Stimulated activated CD8-positive, alpha-beta memory T cell treated with anti-CD3 and anti-CD28 coated beads, Interleukin-4, amount 100 ng/mL, for 4 hours (primary cell): ENCODE data around the gene TMEM184C.

Source experiments
- DNase-seq, 2 donors: peaks; one replicate each; pipeline ENCODE4 v3.0.0-alpha.2; 2020; ENCODE audit warnings: low read depth in 2 of 2, low spot score in 1 of 2

TMEM184C gene

DNA sequence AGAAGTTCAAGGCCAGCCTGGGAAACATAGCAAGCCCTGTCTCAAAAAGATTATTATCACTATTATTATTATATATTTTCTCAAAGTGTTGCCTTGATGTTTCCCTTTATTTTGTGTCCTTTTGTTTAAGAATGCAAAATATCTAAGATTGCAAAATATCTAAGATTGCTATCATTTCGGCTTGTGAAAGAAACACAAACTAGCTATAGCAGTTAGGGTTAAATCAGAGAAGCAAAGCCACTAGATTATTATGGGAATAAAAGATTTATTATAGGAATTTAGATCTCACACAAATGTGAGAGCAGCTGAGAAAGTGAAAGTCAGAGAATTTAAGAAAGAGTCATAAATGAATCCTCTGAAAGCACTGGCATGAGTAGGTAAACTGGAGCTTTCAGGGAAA is 18.0 kb upstream of the TMEM184C start:
- DNase-seq = no peak

DNA sequence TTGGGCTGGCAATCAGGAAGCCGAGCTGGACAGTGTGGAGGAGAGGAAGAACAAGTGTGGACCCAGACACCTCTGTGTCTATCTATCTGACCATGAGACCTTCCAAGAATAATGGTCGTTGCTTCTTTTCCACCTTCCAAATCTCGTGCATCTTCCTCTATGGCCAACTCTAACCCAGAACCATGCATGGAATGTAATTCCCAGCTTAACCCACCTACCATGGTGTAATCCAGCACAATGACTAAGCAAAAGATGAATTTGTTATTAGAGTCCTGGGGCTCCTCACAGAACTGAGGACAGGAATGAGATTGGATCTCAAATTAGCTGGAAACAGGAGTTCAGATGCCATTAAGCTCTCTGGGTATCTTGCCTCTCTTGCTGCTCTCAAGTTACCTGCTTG is 17.4 kb upstream of the TMEM184C start:
- DNase-seq = no peak

DNA sequence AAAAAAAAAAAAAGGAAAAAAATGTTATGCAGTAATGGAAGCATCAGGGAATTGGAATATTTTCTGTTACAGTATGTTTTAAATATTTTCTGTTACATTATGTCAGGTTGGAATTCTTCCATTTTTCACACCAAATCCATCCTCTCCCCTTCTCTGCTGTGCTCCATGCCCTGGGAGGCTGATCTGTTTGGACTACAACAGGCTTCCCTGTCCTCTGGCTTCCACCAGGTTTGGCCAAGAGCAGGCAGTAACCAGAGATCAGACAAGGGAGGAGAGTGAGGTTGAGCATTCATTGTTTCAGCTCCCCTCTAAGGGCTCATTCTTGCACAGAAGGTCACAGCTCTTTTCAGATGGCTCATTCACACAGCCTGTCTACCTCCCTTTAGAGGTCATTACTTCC is 11.7 kb upstream of the TMEM184C start:
- DNase-seq = no peak

- DNase-seq = no peak
These were observed 9.7 kb upstream of the TMEM184C start for GRCh38 chr4:147607471-147607870.

GRCh38 chr4:147610686-147611085 is 6.5 kb upstream of the TMEM184C start:
- no peak for DNase-seq

DNA sequence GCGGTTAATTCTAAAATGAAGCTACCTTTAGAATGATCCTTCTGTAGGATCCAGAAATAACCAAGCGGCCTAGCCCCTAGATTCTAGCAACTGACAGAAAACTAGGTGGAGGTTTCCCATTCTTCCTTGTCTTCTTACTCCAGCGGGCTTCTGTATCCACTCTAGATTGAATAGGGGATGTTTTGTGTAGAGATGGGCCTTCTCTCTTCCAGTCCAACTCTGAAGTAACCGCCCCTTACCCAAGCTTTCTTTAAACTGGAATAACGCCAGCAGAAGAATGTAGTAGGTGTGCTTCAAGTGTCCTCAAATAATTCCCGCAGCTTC is 386 bp upstream of the TMEM184C start:
- DNase-seq = no peak

DNA sequence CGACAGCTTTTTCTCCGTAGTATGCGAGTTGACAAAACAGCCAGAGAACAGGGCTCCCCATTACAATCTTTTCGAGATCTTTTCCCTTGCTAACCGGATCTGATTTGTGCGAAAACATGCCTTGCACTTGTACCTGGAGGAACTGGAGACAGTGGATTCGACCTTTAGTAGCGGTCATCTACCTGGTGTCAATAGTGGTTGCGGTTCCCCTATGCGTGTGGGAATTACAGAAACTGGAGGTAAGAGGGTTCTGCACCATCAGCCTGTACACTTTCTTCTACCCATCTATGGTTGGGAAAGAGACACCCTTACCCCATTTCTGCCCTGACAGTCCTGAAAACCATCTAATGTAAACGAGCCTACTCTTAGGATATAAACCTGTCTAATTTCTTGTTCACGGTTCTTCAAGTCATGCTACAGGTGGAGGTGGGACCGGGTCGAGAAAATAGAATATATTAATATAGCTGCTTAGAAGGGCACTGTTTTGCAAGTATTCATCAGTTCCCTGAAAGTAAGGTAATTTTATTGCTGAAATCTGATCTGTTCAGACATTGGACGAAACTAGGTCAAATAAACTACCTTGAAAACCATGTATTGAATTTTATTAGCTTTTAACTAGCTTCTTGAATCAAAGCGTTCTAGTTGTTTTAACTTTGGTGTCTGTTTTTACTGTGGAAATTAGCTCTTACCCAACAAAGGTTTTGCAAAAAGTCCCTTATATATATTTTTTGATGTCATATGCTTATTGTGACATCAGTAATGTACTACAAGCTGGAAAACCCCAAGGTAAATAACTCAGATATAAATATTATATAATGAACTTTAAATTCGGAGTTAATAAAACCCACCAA is 869 bp downstream of the TMEM184C start:
- DNase-seq = no peak

DNA sequence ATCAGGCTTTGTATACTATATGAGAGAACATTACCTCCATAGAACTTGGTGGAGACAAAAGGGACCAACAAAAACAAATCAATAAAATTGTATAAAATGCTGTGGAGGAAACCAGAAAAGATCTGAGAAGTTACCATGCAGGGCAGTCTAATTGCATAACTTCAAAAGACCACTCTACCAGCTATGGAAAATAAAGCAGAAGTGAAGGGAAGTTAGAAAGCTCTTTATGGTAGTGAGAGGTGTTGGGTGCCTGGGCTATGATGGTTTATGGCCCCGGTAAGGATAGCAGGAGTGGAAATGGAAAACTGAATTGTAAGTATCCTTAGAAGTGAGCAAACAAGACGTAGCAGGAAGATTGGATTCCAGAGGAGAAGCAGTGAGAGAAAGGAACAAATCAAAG is 3.1 kb downstream of the TMEM184C start:
- no peak for DNase-seq

- DNase-seq = no peak
These were observed 8.5 kb downstream of the TMEM184C start for GRCh38 chr4:147625733-147626132.

- DNase-seq = no peak
These were observed 9.7 kb downstream of the TMEM184C start for GRCh38 chr4:147626903-147627302.

DNA sequence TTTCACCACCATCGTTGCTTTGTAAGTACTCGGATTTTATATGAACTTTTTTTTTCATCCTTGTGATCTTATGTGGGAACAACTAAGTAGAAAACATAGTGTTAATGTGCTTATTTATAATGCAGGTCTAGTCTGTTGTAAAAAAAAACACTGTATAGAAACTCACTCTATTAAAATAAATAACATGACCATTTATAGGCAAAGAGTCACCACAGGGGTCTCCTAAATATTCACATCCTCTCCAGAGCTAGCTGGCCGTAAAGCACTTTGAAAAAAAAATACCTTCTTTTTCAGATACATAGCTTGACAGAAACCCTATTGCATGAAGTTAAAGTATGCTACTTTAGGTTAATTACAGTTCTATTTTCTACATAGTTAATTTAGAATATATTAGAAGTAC is 11.2 kb downstream of the TMEM184C start:
- DNase-seq = no peak

DNA sequence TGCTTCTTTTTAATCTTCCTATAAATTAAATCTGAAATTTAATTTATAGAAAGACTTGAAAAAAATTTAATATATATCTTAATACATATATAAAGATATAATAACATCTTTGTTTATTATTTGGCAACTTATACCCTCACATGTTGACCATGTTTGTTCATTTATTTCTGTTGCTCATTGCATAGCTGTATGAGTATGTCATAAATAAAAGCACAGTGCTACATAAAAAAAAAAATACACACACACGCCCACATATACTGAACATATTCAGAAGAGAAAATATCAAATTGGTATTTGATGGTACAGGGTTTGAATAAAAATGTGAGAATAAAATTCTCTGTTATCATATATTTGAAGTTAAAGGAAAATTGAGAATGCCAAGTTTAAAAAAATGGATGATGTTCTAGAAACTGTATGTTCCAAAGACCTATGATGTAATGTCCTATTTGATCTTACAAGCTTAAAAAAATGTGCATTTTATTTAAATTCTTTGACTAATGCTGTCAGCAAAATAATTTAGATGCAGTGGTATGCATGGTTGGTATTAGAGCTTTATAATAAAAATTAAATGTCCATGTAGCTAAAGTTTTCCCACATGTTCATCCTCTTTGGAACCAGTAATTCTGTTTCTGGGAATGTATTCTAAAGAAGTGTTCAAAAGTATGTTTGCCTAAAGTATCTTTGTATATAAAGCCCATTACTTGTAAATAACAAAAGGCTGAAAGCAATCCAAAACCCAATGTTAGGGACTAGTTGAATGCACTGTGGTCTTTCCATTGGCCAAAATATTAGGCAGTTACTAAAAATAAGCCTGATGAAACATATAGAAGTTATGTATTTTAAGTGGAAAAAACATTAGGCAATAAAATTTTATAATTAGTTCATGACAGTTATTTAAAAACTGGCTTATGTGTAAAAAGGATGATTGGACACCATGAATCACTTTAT is 12.9 kb downstream of the TMEM184C start:
- no peak for DNase-seq

- DNase-seq = no peak
These were observed 15.9 kb downstream of the TMEM184C start for GRCh38 chr4:147633113-147633512.

DNA sequence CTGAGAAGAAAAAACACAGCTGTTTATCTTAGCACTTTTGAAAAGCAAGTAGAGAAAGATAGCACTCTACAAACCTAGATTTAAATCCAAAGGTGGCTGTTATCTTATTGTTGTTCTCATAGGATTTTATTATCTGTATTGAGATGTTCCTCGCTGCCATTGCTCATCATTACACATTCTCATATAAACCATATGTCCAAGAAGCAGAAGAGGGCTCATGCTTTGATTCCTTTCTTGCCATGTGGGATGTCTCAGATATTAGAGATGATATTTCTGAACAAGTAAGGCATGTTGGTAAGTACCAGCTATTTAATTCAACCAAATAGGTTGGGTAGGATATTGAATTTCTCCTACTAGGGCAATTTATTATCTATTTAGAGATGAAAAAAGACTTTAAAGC is 16.4 kb downstream of the TMEM184C start:
- no peak for DNase-seq

DNA sequence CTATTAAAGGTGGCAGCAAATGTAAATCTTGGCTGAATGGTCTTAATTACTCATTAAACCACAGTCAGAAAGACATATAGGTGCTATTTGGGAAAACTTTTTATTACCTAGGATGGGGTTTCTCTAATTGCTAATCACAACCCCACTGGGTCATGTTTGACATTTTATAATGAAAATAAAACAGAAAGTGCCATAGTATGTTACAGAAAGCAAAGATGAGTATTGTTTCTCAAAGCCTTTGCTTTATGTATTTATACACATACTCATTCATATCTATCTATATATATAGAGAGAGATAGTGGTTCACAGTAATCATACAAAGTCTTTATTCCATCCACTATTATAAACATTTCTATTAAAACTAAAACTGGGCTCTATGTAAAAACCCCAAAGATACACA is 18.2 kb downstream of the TMEM184C start:
- no peak for DNase-seq

DNA sequence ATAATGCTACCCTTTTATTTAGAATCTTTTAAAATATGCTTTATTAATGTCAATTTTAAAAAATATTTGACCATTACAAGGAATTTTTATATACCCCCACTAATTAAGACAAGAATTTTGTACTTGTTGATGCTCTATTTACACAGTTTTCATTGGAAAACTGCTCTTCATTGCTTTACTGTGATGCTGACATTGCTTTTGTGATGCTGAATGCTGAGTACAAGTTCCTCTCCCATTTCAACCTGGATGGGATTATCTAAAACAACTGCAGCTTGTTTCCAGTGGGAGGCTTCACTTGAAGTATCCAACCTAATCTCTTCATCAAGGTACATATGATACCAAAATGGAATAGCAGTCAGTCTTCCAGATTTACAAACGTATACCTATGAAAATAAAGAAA is 21.2 kb downstream of the TMEM184C start:
- DNase-seq = no peak

GRCh38 chr4:147638942-147639341 is 21.7 kb downstream of the TMEM184C start:
- DNase-seq = no peak

- DNase-seq = no peak
These were observed 22.2 kb downstream of the TMEM184C start for GRCh38 chr4:147639388-147639787.

DNA sequence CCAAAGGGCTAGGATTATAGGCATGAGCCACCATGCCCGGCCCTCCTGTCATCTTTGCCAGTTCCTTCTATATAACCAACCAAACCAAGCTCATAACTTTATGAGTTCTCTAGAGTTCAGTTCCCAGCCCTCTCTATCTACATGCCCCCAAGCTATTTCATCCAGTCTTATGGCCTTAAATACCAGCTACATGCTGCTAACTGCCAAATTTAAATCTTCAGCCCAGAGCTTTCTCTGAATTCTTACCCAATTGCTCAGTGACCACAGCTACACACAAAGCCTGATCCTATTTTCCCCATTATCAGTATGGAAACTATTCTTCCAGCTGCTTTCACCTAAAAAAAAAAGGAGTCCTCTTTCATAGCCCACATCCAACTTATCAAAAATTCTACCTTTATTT is 23.1 kb downstream of the TMEM184C start:
- DNase-seq = no peak

DNA sequence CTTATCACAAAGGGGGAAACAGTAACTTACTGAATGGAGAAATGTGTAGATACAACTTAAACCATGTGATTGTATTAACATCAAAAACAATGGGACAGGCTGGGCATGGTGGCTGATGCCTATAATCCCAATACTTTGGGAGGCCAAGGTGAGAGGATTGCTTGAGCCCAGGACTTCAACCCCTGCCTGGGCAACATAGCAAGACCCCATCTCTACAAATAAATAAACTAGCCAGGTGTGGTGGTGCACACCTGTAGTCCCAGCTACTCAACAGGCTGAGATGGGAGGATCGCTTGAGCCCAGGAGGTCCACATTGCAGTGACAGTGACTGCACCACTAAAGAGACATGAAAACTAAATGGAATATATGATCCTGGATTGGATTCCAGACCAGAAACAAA is 26.4 kb downstream of the TMEM184C start:
- no peak for DNase-seq

DNA sequence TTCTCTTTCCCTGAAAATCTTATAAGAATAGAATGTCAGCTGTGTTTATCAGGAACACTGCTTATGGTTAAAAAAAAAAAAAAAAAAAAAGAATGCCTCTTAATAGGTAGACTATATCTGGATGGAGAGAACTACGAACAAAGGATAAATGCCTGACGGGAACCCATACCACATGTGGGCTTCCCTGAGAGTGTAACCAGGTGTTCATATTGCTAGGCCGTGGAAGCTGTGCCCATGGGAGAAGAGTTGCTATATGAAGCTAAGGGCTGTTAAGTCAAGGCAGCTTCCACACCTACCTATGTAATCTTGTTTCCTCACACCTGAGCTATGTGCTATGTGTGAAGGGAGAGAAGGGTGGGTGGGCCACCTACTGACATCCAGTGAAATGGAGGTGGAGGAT is 27.3 kb downstream of the TMEM184C start:
- DNase-seq = no peak

DNA sequence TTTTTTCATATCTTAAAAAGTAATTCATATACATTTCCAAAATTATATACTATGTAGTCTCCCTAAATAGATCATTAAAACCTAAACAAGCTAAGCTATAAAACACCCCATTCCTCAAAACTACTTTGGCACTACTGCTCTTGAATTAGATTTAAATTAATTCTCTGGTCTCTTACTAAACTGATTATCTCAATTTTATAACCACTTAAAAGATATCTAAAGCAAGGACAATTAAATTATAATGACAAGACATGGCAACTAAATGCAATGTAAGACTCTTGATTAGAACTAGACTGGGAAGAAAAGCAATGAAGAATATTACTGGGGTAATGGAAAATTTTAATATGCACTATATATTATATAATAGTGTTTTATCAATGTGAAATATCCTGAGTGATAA is 27.9 kb downstream of the TMEM184C start:
- DNase-seq = no peak
